Astrocyte (in vitro differentiated cells and primary cell): Measurements from ENCODE around the gene CNTN1. TPM values are rescaled to one million over a fixed set of nuclear protein-coding genes. Genes with fewer than 3 reads are reported as not detected.

Source experiments
- DNase-seq: peaks from one replicate; pipeline ENCODE4 v3.0.0-alpha.2; 2010; ENCODE audit warnings: low read depth
- FAIRE-seq: peaks from 2 replicates; lab custom pipeline; 2011; peaks lifted over from hg19 to GRCh38; lab: Jason Lieb, UNC
- H2AFZ ChIP-seq: 2 replicates; pipeline ENCODE4 v1.6.0; 2012; ENCODE audit warnings: low read depth, low read length, inconsistent platforms
- H3K27ac ChIP-seq: 2 replicates; pipeline ENCODE4 v1.5.1; 2011; ENCODE audit warnings: low read depth, low read length, inconsistent platforms
- H3K27me3 ChIP-seq: 2 replicates; pipeline ENCODE4 v1.6.0; 2011; ENCODE audit warnings: low read length, inconsistent platforms; ENCODE audit not compliant: insufficient read depth
- H3K36me3 ChIP-seq: 2 replicates; pipeline ENCODE4 v1.5.1; 2011; ENCODE audit warnings: low read length, inconsistent platforms; ENCODE audit not compliant: insufficient read depth
- H3K4me1 ChIP-seq: 2 replicates; pipeline ENCODE4 v1.5.1; 2011; ENCODE audit warnings: low read length, inconsistent platforms; ENCODE audit not compliant: insufficient read depth
- H3K4me2 ChIP-seq: 2 replicates; pipeline ENCODE4 v1.6.0; 2012; ENCODE audit warnings: low read length, inconsistent platforms
- H3K4me3 ChIP-seq: 2 replicates; pipeline ENCODE4 v1.5.1; 2011; ENCODE audit warnings: low read depth, mild to moderate bottlenecking, low read length, inconsistent platforms; ENCODE audit not compliant: insufficient read depth
- H3K79me2 ChIP-seq: 2 replicates; pipeline ENCODE4 v1.6.0; 2012; ENCODE audit warnings: mild to moderate bottlenecking, low read length, inconsistent platforms; ENCODE audit not compliant: insufficient read depth
- H3K9ac ChIP-seq: 2 replicates; pipeline ENCODE4 v1.6.0; 2012; ENCODE audit warnings: mild to moderate bottlenecking, low read length, inconsistent platforms
- H3K9me3 ChIP-seq: 2 replicates; pipeline ENCODE4 v1.5.1; 2012; ENCODE audit warnings: low read depth, mild to moderate bottlenecking, low read length, inconsistent platforms; ENCODE audit not compliant: insufficient read depth
- H4K20me1 ChIP-seq: 2 replicates; pipeline ENCODE4 v1.6.0; 2012; ENCODE audit warnings: low read length, inconsistent platforms; ENCODE audit not compliant: insufficient read depth
- H3K27ac Mint-ChIP-seq: one replicate; pipeline ENCODE4 v1.8.0; 2021; ENCODE audit warnings: mild to moderate bottlenecking, mixed read lengths; ENCODE audit not compliant: unreplicated experiment
- H3K27me3 Mint-ChIP-seq: one replicate; pipeline ENCODE4 v1.8.0; 2021; ENCODE audit warnings: low read depth, mixed read lengths; ENCODE audit not compliant: unreplicated experiment
- H3K36me3 Mint-ChIP-seq: one replicate; pipeline ENCODE4 v1.8.0; 2021; ENCODE audit warnings: low read depth, mixed read lengths; ENCODE audit not compliant: unreplicated experiment
- H3K4me1 Mint-ChIP-seq: one replicate; pipeline ENCODE4 v1.8.0; 2021; ENCODE audit warnings: low read depth, mixed read lengths; ENCODE audit not compliant: unreplicated experiment
- H3K4me3 Mint-ChIP-seq: one replicate; pipeline ENCODE4 v1.8.0; 2021; ENCODE audit warnings: mild to moderate bottlenecking, moderate library complexity, mixed read lengths; ENCODE audit not compliant: unreplicated experiment
- H3K9me3 Mint-ChIP-seq: one replicate; pipeline ENCODE4 v1.8.0; 2021; ENCODE audit warnings: mild to moderate bottlenecking, mixed read lengths; ENCODE audit not compliant: unreplicated experiment
- CTCF ChIP-seq: IDR thresholded peaks from 2 replicates; pipeline ENCODE4 v1.5.1; 2011; ENCODE audit warnings: low read depth, mild to moderate bottlenecking, inconsistent platforms, low read length, moderate library complexity; ENCODE audit not compliant: insufficient read depth
- EZH2 ChIP-seq: IDR thresholded peaks from 2 replicates; pipeline ENCODE4 v1.6.1; 2012; ENCODE audit warnings: mild to moderate bottlenecking, low read length, inconsistent platforms; ENCODE audit not compliant: insufficient read depth
- total RNA-seq: library from RNA; stranded (reverse); gene quantifications from 2 replicates; pipeline ENCODE4 v1.2.1, GENCODE V29; 2021

CNTN1 gene
- total RNA-seq, 1 donor from 2014 or later, result 2.1 TPM

GRCh38 chr12:41055875-41056577 lies 363.8 kb downstream of the CNTN1 start:
- FAIRE-seq (no peak), DNase-seq (peak; percentile 54)
- H3K27me3 ChIP-seq, result no peaks in the 10 kb centered on the region
- H3K4me2 ChIP-seq, result no peak overlapping the region
- no peaks in the 10 kb centered on the region for H4K20me1 ChIP-seq
- no peak for TF ChIP-seq EZH2
- no peak for TF ChIP-seq CTCF
- H3K27ac ChIP-seq, result no peak overlapping the region
- no peak overlapping the region for H2AFZ ChIP-seq
- H3K79me2 ChIP-seq, result no peaks in the 10 kb centered on the region
- Mint-ChIP-seq H3K36me3 (no peaks in the 10 kb centered on the region), H3K4me3 (no peak overlapping the region), H3K27ac (no peak overlapping the region), H3K4me1 (peaks cover 10% of the 10 kb centered on the region), H3K27me3 (no peaks in the 10 kb centered on the region), H3K9me3 (no peaks in the 10 kb centered on the region)
- H3K4me3 ChIP-seq, result no peak overlapping the region
- no peak overlapping the region for H3K9ac ChIP-seq
- no peaks in the 10 kb centered on the region for H3K4me1 ChIP-seq
- H3K36me3 ChIP-seq, result no peaks in the 10 kb centered on the region
- no peaks in the 10 kb centered on the region for H3K9me3 ChIP-seq

- Histone ChIP-seq H4K20me1 (no peaks in the 10 kb centered on the region), H2AFZ (no peak overlapping the region), H3K4me1 (no peaks in the 10 kb centered on the region), H3K36me3 (no peaks in the 10 kb centered on the region), H3K27me3 (no peaks in the 10 kb centered on the region), H3K9ac (no peak overlapping the region), H3K4me3 (no peak overlapping the region), H3K9me3 (no peaks in the 10 kb centered on the region), H3K27ac (no peak overlapping the region), H3K4me2 (no peak overlapping the region), H3K79me2 (no peaks in the 10 kb centered on the region)
- H3K36me3 Mint-ChIP-seq, result no peaks in the 10 kb centered on the region
- TF ChIP-seq EZH2, result no peak
- TF ChIP-seq CTCF, result no peak
- H3K27me3 Mint-ChIP-seq, result no peaks in the 10 kb centered on the region
- FAIRE-seq, result no peak
- H3K4me1 Mint-ChIP-seq, result peaks cover 10% of the 10 kb centered on the region
- H3K27ac Mint-ChIP-seq, result no peak overlapping the region
- no peaks in the 10 kb centered on the region for H3K9me3 Mint-ChIP-seq
- H3K4me3 Mint-ChIP-seq, result no peak overlapping the region
- peak; percentile 12 for DNase-seq
Measured at GRCh38 chr12:41058266-41058665, 366.0 kb downstream of the CNTN1 start.

- H3K27me3 ChIP-seq, result no peaks in the 10 kb centered on the region
- no peaks in the 10 kb centered on the region for H3K79me2 ChIP-seq
- H2AFZ ChIP-seq, result no peak overlapping the region
- DNase-seq (no peak), FAIRE-seq (no peak)
- peaks cover 1% of the 10 kb centered on the region for H3K4me1 Mint-ChIP-seq
- H3K4me3 Mint-ChIP-seq, result no peak overlapping the region
- TF ChIP-seq CTCF (no peak), EZH2 (no peak)
- H3K4me3 ChIP-seq, result no peak overlapping the region
- H4K20me1 ChIP-seq, result no peaks in the 10 kb centered on the region
- H3K9ac ChIP-seq, result no peak overlapping the region
- no peaks in the 10 kb centered on the region for H3K9me3 ChIP-seq
- no peak overlapping the region for H3K27ac Mint-ChIP-seq
- H3K36me3 Mint-ChIP-seq, result no peaks in the 10 kb centered on the region
- no peaks in the 10 kb centered on the region for H3K36me3 ChIP-seq
- H3K27ac ChIP-seq, result no peak overlapping the region
- H3K4me1 ChIP-seq, result no peaks in the 10 kb centered on the region
- no peak overlapping the region for H3K4me2 ChIP-seq
- H3K27me3 Mint-ChIP-seq, result no peaks in the 10 kb centered on the region
- H3K9me3 Mint-ChIP-seq, result no peaks in the 10 kb centered on the region
Measured at GRCh38 chr12:41061192-41061591, 369.0 kb downstream of the CNTN1 start.
